ENCODE measurements around the gene ELMO2.

DNA sequence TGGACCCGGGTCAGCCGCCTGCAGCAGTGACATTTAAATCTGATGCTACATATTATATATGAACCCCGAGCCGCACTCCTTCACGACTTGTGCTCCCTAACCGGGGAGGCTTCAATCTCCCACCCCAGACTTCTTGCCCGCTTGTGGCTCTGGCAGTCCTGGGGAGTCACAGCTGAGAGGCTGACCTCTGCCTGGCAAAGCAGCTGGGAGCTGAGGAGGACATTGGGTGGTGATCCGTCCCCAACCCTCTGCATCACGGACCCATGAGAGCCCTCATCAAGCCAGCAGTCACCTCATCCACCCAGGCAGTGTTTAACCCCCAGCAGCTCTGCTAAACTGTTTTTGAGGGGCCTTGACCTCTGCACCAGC is 64.4 kb downstream of the ELMO2 start:
- no peak for TF ChIP-seq POLR2A (IDR thresholded peaks at IDR 0.05; ENCODE audit: low read depth, low read length)
- no peak for TF ChIP-seq POLR2AphosphoS5 (IDR thresholded peaks at IDR 0.05; ENCODE audit: low read depth, low read length)
